Neural progenitor cell (in vitro differentiated cells): ENCODE results near the gene PDE6D. TPM values are rescaled to one million over a fixed set of nuclear protein-coding genes. Genes with fewer than 3 reads are reported as not detected.
A peak's percentile ranks its signal among the peaks of the same experiment; 100 is the strongest.

Source experiments
- DNase-seq: peaks from one replicate; pipeline ENCODE4 v3.0.0-alpha.2; 2016; ENCODE audit warnings: low spot score
- H2AFZ ChIP-seq: fragments of 200-600 bp; sonication (generic); replicated peaks from 2 replicates; pipeline ENCODE4 v1.6.1; 2016; ENCODE audit warnings: antibody characterized with exemption
- H3F3A ChIP-seq: fragments of 200-600 bp; sonication (generic); 2 replicates; pipeline ENCODE4 v1.6.1; 2016; ENCODE audit warnings: antibody characterized with exemption, low read depth
- H3K27ac ChIP-seq: fragments of 200-600 bp; sonication (generic); 2 replicates; pipeline ENCODE4 v1.5.1; 2016; ENCODE audit warnings: mild to moderate bottlenecking
- H3K27me3 ChIP-seq: fragments of 200-600 bp; sonication (generic); 2 replicates; pipeline ENCODE4 v1.6.1; 2016; ENCODE audit warnings: mild to moderate bottlenecking, moderate library complexity
- H3K36me3 ChIP-seq: fragments of 200-600 bp; sonication (generic); 2 replicates; pipeline ENCODE4 v1.5.1; 2016
- H3K4me1 ChIP-seq: fragments of 200-600 bp; sonication (generic); 2 replicates; pipeline ENCODE4 v1.6.1; 2016; ENCODE audit warnings: mixed run types
- H3K4me2 ChIP-seq: fragments of 200-600 bp; sonication (generic); 2 replicates; pipeline ENCODE4 v1.6.1; 2016
- H3K4me3 ChIP-seq: fragments of 200-600 bp; sonication (generic); 2 replicates; pipeline ENCODE4 v1.5.1; 2016
- H3K79me2 ChIP-seq: fragments of 200-600 bp; sonication (generic); 2 replicates; pipeline ENCODE4 v1.6.1; 2016; ENCODE audit warnings: low read depth
- H3K9ac ChIP-seq: fragments of 200-600 bp; sonication (generic); 2 replicates; pipeline ENCODE4 v1.6.1; 2016
- H3K9me3 ChIP-seq: fragments of 200-600 bp; sonication (generic); 2 replicates; pipeline ENCODE4 v1.5.1; 2016; ENCODE audit warnings: low read depth
- H4K20me1 ChIP-seq: fragments of 200-600 bp; sonication (generic); 2 replicates; pipeline ENCODE4 v1.6.1; 2016; ENCODE audit warnings: low read depth
- H3K27ac Mint-ChIP-seq: 3 replicates; pipeline ENCODE4 v1.8.0; 2021; ENCODE audit warnings: mixed read lengths
- H3K27me3 Mint-ChIP-seq: 2 replicates; pipeline ENCODE4 v1.8.0; 2022; ENCODE audit warnings: low read depth, mild to moderate bottlenecking, inconsistent platforms, moderate library complexity, mixed read lengths; ENCODE audit not compliant: insufficient read depth
- H3K36me3 Mint-ChIP-seq: 3 replicates; pipeline ENCODE4 v1.8.0; 2021; ENCODE audit warnings: mixed read lengths
- H3K4me1 Mint-ChIP-seq: 3 replicates; pipeline ENCODE4 v1.8.0; 2021; ENCODE audit warnings: mixed read lengths
- H3K4me3 Mint-ChIP-seq: 3 replicates; pipeline ENCODE4 v1.8.0; 2021; ENCODE audit warnings: mild to moderate bottlenecking, moderate library complexity, mixed read lengths
- H3K9me3 Mint-ChIP-seq: 3 replicates; pipeline ENCODE4 v1.8.0; 2020; ENCODE audit warnings: mixed read lengths
- CTCF ChIP-seq: fragments of 200-600 bp; sonication (generic); IDR thresholded peaks from 2 replicates; pipeline ENCODE4 v1.5.1; 2017; ENCODE audit warnings: antibody characterized with exemption, mild to moderate bottlenecking
- EZH2 ChIP-seq: fragments of 200-600 bp; sonication (generic); IDR thresholded peaks from 2 replicates; pipeline ENCODE4 v1.6.1; 2017; ENCODE audit warnings: antibody characterized with exemption, mild to moderate bottlenecking, moderate library complexity
- EZH2phosphoT487 ChIP-seq: fragments of 200-600 bp; sonication (generic); IDR thresholded peaks from 2 replicates; pipeline ENCODE4 v1.6.1; 2017; ENCODE audit warnings: antibody characterized with exemption
- total RNA-seq: library from RNA; depleted of rRNA; stranded (reverse); fragments of >200 nt; gene quantifications from 2 replicates; pipeline ENCODE4 v1.2.3, GENCODE V29; 2015; ENCODE audit warnings: low replicate concordance

PDE6D gene
- 44.1 and 52.6 TPM in 2 replicates for total RNA-seq

- H2AFZ ChIP-seq: peak within 1 kb of the TSS; percentile 94
- Mint-ChIP-seq H3K4me1 (peaks cover 39% of the 10 kb centered on the region), H3K9me3 (no peaks in the 10 kb centered on the region), H3K27ac (peak within 1 kb of the TSS; percentile 70), H3K4me3 (peak within 1 kb of the TSS; percentile 95), H3K27me3 (peaks cover 4% of the 10 kb centered on the region), H3K36me3 (peaks cover 2% of the 10 kb centered on the region)
- peak; percentile 96 for DNase-seq
- H3F3A ChIP-seq: peaks cover 18% of the 10 kb centered on the region
- no peak within 1 kb of the TSS for H3K27ac ChIP-seq
- peaks cover 22% of the 10 kb centered on the region for H3K4me1 ChIP-seq
- H3K79me2 ChIP-seq: peaks cover 83% of the 10 kb centered on the region
- no peaks in the 10 kb centered on the region for H3K27me3 ChIP-seq
- no peaks in the 10 kb centered on the region for H3K9me3 ChIP-seq
- H4K20me1 ChIP-seq: peaks cover 35% of the 10 kb centered on the region
- H3K9ac ChIP-seq: peak within 1 kb of the TSS; percentile 34
- TF ChIP-seq CTCF (no peak), EZH2phosphoT487 (no peak), EZH2 (no peak)
- peak within 1 kb of the TSS; percentile 91 for H3K4me2 ChIP-seq
- H3K4me3 ChIP-seq: peak within 1 kb of the TSS; percentile 80
- H3K36me3 ChIP-seq: no peaks in the 10 kb centered on the region
Observed at GRCh38 chr2:231780909-231781797, at the start of gene PDE6D. Gene PDE6D, minus strand, starts transcription at chr2:231781282. Its CDS starts 168 bp downstream, at chr2:231781114.

- no peak for DNase-seq
- Mint-ChIP-seq H3K9me3 (peaks cover 7% of the 10 kb centered on the region), H3K4me3 (no peak overlapping the region), H3K27ac (no peak overlapping the region), H3K4me1 (peaks cover 4% of the 10 kb centered on the region), H3K36me3 (no peaks in the 10 kb centered on the region), H3K27me3 (no peaks in the 10 kb centered on the region)
- Histone ChIP-seq H3K27me3 (no peaks in the 10 kb centered on the region), H2AFZ (no peak overlapping the region), H3K79me2 (no peaks in the 10 kb centered on the region), H3K4me2 (no peak overlapping the region), H3K4me1 (no peaks in the 10 kb centered on the region), H3K36me3 (no peaks in the 10 kb centered on the region), H4K20me1 (no peaks in the 10 kb centered on the region), H3K4me3 (no peak overlapping the region), H3K9me3 (peaks cover 6% of the 10 kb centered on the region), H3K9ac (no peak overlapping the region), H3K27ac (no peak overlapping the region), H3F3A (no peaks in the 10 kb centered on the region)
- TF ChIP-seq CTCF (no peak), EZH2 (no peak), EZH2phosphoT487 (no peak)
Observed at GRCh38 chr2:231821908-231822307, 40.8 kb upstream of the PDE6D start.

GRCh38 chr2:231820786-231821303, 39.8 kb upstream of the PDE6D start:
- Histone ChIP-seq H3K36me3 (no peaks in the 10 kb centered on the region), H3K4me3 (no peak overlapping the region), H3K79me2 (no peaks in the 10 kb centered on the region), H3K27me3 (no peaks in the 10 kb centered on the region), H3F3A (no peaks in the 10 kb centered on the region), H3K9me3 (peaks cover 6% of the 10 kb centered on the region), H3K4me2 (no peak overlapping the region), H2AFZ (no peak overlapping the region), H3K9ac (no peak overlapping the region), H4K20me1 (no peaks in the 10 kb centered on the region), H3K27ac (no peak overlapping the region), H3K4me1 (no peaks in the 10 kb centered on the region)
- Mint-ChIP-seq H3K4me3 (no peak overlapping the region), H3K36me3 (peaks cover 5% of the 10 kb centered on the region), H3K27ac (no peak overlapping the region), H3K27me3 (no peaks in the 10 kb centered on the region), H3K9me3 (peaks cover 7% of the 10 kb centered on the region), H3K4me1 (peaks cover 4% of the 10 kb centered on the region)
- no peak for DNase-seq
- TF ChIP-seq EZH2phosphoT487: no peak
